Mammary epithelial cell (primary cell): Measurements from ENCODE around the gene LRRC3.

Source experiments
- EZH2 ChIP-seq: IDR thresholded peaks from 2 replicates; pipeline ENCODE4 v1.6.1; 2012; ENCODE audit warnings: low read length, inconsistent platforms, borderline replicate concordance
- TF ChIP-seq, protein P1 (sequence below), 2 donors: IDR thresholded peaks in 1 of 2; conservative IDR thresholded peaks in 1 of 2; 2 replicates each; pipeline ENCODE4 v1.5.1; 2011 to 2012; ENCODE audit warnings: inconsistent platforms in 2 of 2, low read length in 2 of 2, mild to moderate bottlenecking in 2 of 2, control low read depth in 1 of 2, low read depth in 1 of 2; ENCODE audit not compliant: insufficient read depth in 1 of 2; ENCODE audit errors: extremely low read depth in 1 of 2

DNA sequence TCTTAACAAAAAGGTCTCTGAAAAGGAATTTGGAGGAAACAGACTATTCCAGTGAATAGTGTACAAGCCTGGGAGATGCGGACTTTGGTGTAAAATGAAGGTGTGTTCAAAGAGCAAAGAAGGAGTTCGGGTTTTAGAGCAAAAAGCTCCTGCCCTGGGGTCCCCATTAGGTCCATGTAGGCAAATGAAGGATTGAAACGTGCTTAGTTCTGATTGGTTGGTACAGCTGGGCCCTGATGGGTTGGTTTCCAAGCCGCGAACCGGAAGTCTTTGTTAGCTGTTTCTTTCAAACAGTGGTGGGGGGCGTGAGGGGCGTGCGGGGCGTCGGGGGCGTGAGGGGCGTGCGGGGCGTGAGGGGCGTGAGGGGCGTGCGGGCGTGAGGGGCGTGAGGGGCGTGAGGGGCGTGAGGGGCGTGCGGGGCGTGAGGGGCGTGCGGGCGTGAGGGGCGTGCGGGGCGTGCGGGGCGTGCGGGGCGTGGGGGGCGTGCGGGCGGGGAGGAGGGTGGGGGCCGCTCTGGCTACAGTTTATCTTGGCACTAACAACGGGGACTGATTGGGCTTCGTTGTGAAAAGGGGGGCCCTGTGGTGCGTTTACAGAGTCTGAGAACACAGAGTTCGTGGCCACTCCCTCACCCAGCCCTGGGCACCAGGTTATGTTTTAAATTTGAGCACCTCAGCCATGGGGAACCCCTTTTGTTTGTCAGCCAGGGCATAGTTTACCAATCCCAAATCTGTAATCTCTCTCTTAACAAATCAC, 29.4 kb downstream of the LRRC3 start:
- TF ChIP-seq, protein P1, sequence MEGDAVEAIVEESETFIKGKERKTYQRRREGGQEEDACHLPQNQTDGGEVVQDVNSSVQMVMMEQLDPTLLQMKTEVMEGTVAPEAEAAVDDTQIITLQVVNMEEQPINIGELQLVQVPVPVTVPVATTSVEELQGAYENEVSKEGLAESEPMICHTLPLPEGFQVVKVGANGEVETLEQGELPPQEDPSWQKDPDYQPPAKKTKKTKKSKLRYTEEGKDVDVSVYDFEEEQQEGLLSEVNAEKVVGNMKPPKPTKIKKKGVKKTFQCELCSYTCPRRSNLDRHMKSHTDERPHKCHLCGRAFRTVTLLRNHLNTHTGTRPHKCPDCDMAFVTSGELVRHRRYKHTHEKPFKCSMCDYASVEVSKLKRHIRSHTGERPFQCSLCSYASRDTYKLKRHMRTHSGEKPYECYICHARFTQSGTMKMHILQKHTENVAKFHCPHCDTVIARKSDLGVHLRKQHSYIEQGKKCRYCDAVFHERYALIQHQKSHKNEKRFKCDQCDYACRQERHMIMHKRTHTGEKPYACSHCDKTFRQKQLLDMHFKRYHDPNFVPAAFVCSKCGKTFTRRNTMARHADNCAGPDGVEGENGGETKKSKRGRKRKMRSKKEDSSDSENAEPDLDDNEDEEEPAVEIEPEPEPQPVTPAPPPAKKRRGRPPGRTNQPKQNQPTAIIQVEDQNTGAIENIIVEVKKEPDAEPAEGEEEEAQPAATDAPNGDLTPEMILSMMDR (conservative IDR thresholded peaks at IDR 0.05 in 1 of 2, IDR thresholded peaks at IDR 0.05 in 1 of 2; ENCODE audit: extremely low read depth in 1 of 2, insufficient read depth in 1 of 2, low read depth in 1 of 2, low read length in 2 of 2): no peak
- no peak for TF ChIP-seq EZH2
